ENCODE measurements around the gene DVL1.

DVL1 gene

GRCh38 chr1:1331068-1331965 is 17.9 kb downstream of the DVL1 start, which contains the start of gene TAS1R3:
Gene TAS1R3 (plus strand): TSS chr1:1331280. CDS start chr1:1331346, 66 bp downstream.
- no peak for TF ChIP-seq CTCF (IDR thresholded peaks at IDR 0.05; ENCODE audit: insufficient read depth, low read depth, low read length, missing control alignments)

GRCh38 chr1:1330366-1331067 is 18.7 kb downstream of the DVL1 start:
- no peak for TF ChIP-seq CTCF (IDR thresholded peaks at IDR 0.05; ENCODE audit: insufficient read depth, low read depth, low read length, missing control alignments)
- no peak overlapping the region for H3K4me3 ChIP-seq (ENCODE audit: low read depth, low read length)
- no peak for DNase-seq (ENCODE audit: low read depth)

More at GRCh38 chr1:1331068-1331965, 17.9 kb downstream of the DVL1 start, which contains the start of gene TAS1R3:
- H3K4me3 ChIP-seq (ENCODE audit: low read depth, low read length): no peak within 1 kb of the TSS
- DNase-seq (ENCODE audit: low read depth): no peak

- DNase-seq (ENCODE audit: low read depth): no peak
- TF ChIP-seq CTCF (IDR thresholded peaks at IDR 0.05; ENCODE audit: insufficient read depth, low read depth, low read length, missing control alignments): no peak
- H3K4me3 ChIP-seq (ENCODE audit: low read depth, low read length): no peak overlapping the region
Observed at GRCh38 chr1:1329304-1330210, 19.7 kb downstream of the DVL1 start.

GRCh38 chr1:1328254-1328653 is 21.0 kb downstream of the DVL1 start:
- no peak for TF ChIP-seq CTCF (IDR thresholded peaks at IDR 0.05; ENCODE audit: insufficient read depth, low read depth, low read length, missing control alignments)
- H3K4me3 ChIP-seq (ENCODE audit: low read depth, low read length): no peak overlapping the region
- no peak for DNase-seq (ENCODE audit: low read depth)

- H3K4me3 ChIP-seq (ENCODE audit: low read depth, low read length): no peak overlapping the region
- no peak for TF ChIP-seq CTCF (IDR thresholded peaks at IDR 0.05; ENCODE audit: insufficient read depth, low read depth, low read length, missing control alignments)
- no peak for DNase-seq (ENCODE audit: low read depth)
Observed at GRCh38 chr1:1327291-1327690, 21.9 kb downstream of the DVL1 start.

- peak overlapping the region; percentile 92; the same call in 1 of the 2 replicates for H3K4me3 ChIP-seq (ENCODE audit: low read depth, low read length)
- DNase-seq (ENCODE audit: low read depth): no peak
- no peak for TF ChIP-seq CTCF (IDR thresholded peaks at IDR 0.05; ENCODE audit: insufficient read depth, low read depth, low read length, missing control alignments)
Observed at GRCh38 chr1:1326075-1326605, 23.1 kb downstream of the DVL1 start.
